Stimulated activated CD4-positive, alpha-beta T cell treated with anti-CD3 and anti-CD28 coated beads, TNF-alpha, amount 100 ng/mL, for 24 hours (primary cell): ENCODE results near the gene CLCF1.
"Not testable (repeated sequence)": the region's sequence is repeated elsewhere in the genome, so short reads cannot be mapped to it uniquely, and the experiment has no call there.

Experiments used
- DNase-seq, 3 experiments: peaks; one replicate each; pipeline ENCODE4 v3.0.0-alpha.2; 2020; ENCODE audit warnings: low read depth in 3 of 3

CLCF1 gene

GRCh38 chr11:67408437-67409200 lies 35.2 kb upstream of the CLCF1 start:
- no peak for DNase-seq

GRCh38 chr11:67407688-67408163 lies 34.3 kb upstream of the CLCF1 start:
- DNase-seq, result no peak

DNA sequence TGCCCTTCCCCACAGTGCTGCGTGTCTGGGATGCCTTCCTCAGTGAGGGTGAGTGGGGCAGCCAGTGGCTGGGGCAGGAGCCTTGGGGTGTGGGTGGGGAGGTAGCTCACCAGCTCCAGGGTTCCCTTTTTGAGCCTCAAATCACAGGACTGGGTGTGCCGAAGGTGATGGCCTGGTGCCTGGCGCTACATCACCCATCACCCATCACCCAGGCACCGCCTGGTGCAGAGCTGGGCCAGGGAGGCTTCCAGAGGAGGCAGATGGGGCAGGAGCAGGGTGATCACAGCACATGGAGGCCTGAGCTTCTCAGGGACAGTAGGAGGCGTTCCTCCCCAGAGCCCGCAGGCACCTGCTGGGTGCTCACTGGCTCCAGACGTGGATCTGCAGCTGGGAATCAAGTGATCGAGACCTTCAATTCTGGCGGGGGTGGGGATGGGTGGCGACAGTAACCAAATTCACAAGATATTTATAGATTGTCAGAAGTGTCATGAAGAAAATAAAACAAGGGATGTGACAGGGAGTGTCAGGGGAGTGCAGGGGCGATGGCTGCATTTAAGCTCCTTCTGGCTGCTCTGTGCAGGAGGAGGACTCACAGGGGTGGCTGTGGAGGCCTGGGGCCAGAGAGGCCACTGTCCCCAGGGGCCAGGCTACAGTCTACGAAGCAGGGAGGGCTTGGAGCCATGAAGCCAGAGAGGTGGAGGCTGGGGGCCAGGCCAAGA lies 33.7 kb upstream of the CLCF1 start:
- DNase-seq, result no peak

- DNase-seq, result no peak
Measured at GRCh38 chr11:67406420-67406968, 33.1 kb upstream of the CLCF1 start.

DNA sequence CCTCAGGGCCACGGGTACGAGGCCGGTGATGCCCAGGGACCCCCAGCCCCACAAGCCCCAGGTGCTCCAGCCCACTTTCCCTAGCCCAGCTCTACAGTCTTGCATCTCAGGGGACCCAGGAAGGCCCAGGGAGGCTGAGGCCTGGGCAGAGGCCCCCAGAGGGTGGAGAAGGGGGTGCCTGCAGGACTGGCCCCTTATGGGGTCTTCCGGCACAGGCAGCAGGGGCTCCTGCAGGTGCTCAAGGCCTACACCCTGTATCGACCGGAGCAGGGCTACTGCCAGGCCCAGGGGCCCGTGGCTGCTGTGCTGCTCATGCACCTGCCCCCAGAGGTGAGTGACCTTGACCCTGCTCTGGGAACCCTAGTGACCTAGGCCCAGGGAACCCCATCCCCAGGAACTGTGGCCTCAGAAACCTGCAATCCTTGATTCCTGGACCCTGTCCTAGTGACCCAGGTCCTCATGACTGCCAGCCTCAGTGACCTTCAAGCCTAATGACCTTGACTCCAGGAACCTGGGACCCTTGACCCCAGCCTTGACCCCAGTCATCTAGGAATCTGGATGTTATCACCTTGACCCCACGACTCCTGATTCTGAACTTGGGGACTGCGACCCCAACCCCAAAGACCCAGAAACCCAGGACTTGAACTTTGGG lies 32.4 kb upstream of the CLCF1 start:
- DNase-seq, result no peak

DNA sequence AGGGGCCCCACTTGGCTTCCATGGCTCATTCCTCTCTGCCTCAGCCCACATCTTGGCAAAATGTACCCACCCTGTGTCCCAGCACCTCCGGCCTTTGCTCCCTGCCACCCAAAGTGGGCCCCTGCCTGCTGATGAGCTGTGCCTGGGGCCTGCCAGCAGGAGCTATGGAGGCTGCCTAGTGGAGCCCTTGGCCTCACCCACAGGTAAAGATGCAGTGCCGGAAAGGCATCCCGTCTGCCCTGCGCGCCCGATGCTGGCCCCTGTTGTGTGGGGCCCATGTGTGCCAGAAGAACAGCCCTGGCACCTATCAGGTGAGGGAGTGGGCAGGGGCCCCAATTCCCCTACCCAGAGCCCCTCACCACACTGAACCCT lies 31.8 kb upstream of the CLCF1 start:
- no peak for DNase-seq

- DNase-seq, result peak in 1 of 3 experiments; percentile 61
Measured at GRCh38 chr11:67404515-67405195, 31.3 kb upstream of the CLCF1 start.

GRCh38 chr11:67403085-67403484 lies 29.7 kb upstream of the CLCF1 start:
- DNase-seq, result not testable (repeated sequence)

DNA sequence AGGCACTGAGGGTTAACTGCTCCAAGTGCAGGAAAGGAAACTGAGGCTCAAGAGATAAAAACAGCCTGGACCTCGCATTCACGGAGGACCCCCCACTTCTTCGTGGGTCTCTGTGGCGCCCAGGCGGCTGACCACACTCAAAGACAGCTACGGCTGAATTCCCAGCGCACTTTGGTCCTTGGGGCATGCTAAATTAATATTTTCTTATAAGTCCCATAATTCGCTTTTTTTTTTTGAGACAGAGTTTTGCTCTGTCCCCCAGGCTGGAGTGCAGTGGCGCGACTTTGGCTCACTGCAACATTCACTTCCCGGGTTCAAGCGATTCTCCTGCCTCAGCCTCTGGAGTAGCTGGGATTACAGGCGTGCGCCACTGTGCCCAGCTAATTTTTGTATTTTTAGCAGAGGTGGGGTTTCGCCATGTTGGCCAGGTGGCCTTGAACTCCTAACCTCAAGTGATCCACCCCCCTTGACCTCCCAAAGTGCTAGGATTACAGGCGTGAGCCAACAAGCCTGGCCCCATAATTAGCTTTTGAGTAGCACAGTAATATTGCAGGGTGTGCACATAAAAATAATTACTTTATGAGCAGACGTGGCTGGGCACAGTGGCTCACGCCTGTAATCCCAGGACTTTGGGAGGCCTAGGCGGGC lies 28.9 kb upstream of the CLCF1 start:
- not testable (repeated sequence) for DNase-seq

- peak; percentile 81 to 88 (median 88) for DNase-seq
Measured at GRCh38 chr11:67401495-67402191, 28.2 kb upstream of the CLCF1 start, which contains the start of gene PPP1CA. Gene PPP1CA, minus strand, starts transcription at chr11:67401858. Its CDS starts 76 bp downstream, at chr11:67401782.

DNA sequence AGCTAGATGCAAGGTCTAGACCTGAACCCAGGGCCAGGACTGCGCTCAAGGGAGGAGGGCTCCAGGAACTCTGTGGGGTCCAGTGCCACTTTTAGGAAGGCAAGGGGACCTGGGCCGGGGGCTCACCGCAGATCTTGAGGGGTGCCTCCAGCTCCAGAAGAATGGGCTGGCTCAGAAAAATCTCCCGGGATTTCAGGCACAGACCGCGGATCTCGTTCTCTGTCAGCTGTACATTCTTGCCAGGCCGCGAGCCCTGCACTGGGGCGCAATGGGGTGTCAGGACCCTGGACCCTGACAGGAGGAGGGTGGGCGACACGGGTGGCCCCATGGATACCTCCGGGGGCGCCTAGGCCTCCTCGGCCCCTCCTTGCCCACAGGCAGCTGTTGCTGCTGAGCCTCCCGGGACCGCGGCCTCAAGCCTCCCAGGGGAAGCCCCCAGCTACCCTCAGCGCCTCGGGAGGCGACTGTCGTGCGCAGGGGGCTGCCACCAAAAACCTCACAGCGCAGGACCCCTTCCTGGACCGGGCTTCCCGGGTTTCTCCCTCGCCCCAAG lies 27.6 kb upstream of the CLCF1 start:
- no peak for DNase-seq

DNA sequence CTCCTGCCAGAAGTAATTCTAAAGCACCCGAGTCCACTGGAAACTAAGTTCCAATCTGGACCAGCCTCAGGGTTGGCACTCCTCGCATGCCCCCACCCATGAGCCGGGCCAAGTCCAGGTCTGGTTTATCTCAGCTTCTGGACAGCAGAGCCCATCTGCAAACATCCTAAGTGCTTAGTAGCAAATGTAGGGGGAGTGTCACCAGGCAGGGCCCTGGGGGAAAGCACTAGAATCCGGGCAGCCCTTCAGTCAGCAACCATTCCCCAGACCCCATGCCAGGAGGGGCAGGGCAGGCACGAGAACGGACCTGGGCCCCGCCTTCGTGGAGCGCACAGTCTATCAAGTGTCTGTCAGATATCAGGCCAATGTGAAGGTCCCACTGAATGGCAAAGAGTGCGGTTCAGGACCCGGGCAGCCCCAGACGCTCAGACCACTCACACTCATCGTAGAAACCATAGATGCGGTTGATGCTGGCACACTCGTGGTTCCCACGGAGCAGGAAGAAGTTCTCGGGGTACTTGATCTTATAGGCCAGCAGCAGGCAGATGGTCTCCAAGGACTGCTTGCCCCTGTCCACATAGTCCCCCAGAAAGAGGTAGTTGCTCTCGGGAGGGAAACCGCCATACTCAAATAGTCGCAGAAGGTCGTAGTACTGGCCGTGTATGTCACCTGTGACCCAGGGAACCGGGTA lies 27.0 kb upstream of the CLCF1 start:
- DNase-seq, result no peak

DNA sequence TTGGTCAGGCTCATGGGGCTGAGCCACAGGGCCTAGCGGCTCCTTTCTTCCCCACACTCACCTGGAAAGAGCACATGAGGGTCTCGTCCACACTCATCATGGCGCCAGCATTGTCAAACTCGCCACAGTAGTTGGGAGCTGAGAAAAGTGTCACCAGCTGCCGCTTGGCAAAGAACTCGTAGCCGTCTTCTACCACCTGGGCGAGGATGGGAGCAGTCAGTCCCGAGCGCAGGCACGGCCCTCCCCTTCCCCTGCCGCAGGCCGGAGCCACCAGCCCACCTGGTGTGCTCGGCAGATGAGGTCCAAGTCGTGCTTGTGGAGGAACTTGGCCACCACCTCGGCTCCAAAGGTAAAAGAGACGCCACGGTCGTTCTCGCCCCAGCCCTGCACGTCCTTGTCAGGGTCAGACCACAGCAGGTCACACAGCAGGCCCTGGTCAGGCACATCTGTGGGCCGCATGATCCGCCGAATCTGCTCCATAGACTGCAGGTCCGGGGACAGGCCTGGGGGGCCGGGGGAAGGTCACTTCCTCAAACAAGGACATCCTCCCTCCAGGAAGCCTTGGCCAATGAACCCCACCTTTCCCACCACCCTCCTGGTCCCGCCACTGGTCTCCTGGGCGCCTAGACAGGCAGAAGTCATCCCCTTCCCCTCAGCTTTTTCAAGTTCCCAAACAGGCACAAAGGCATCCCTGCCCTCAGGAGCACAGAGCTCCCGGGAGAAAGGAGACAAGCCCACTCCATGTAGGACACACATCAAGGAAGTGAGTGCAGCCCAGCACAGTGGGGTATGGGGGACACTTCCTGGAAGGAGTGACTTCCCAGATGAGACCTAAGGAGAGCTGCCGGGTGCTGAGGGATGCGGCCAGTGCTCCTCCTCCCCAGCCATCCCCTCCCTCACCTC lies 25.5 kb upstream of the CLCF1 start:
- no peak for DNase-seq

DNA sequence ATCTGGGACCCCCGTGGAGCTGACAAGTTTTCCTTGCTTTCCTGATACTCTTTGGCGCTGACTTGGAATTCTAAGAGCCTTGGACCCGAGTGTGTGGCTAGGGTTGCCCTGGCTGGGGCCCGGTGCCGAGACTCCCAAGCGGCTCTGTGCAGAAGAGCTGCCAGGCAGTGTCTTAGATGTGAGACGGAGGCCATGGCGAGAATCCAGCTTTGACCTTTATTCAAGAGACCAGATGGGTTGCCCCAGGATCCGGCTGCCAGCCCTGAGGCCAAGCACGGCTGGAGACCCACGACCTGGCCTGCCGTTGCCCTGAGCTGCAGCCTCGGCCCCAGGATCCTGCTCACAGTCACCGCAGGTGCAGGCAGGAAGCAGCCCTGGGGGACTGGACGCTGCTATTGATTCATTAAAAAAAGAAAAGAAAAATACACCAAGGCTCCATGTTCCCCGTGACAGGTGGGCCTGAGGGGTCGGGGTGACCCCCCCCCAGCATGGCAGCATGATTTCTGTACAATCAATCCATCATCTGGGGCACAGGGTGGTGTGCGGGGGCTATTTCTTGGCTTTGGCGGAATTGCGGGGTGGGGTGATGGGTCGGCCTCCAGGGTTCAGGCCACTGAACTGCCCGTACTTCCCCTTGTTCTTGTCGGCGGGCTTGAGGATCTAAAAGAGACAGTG lies 24.7 kb upstream of the CLCF1 start:
- DNase-seq, result no peak

- no peak for DNase-seq
Measured at GRCh38 chr11:67397536-67397935, 24.1 kb upstream of the CLCF1 start.

GRCh38 chr11:67396587-67397389 lies 23.4 kb upstream of the CLCF1 start:
- no peak for DNase-seq

- DNase-seq, result no peak
Measured at GRCh38 chr11:67396259-67396581, 22.8 kb upstream of the CLCF1 start.
